Central memory CD4-positive, alpha-beta T cell (primary cell): ENCODE results near the gene CXXC4.
A peak's percentile ranks its signal among the peaks of the same experiment; 100 is the strongest.

ENCODE experiments used
- DNase-seq: peaks from one replicate; pipeline ENCODE4 v3.0.0; 2022
- total RNA-seq, 3 experiments: gene quantifications; one replicate each; lab custom pipeline; 2026; lab: John Stamatoyannopoulos, UW

Gene CXXC4
- 0 to 0.38 (median 0) reads per million in 3 experiments for total RNA-seq

DNA sequence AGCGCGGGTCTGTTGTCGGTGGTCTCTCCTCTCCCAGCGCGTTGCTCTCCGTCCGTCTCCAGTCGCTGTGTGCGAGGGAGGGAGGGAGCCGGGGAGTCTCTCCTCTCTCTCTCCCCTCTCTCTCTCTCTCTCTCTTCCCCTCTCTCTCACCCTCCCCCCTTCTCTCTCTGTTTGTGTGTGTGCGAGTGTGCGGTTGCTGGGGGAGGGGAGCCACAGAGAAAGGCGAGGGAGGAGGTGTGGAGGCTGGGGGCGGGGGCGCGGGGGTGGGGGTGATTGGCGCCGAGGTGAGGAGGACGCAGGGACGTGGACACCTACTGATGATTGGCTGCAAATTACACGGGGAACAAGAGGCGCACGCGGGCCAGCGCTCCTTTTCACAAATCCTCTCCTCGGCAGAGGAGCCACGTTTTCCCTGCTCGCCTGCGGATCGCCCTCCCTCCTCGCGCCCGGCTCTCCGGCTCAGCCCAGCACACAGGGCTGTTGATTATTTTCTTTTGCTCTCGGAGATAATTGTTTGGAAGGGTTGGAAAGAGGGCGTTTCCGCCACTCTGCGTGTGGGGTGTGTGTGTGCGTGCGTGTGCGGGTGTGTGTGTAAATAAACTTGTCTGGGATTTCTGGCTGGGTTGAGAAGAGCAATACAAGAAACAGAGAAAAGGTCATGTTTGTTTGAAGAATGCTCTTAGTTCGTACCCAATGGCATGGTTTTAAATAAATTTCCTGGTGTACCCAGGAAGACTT lies at the start of gene CXXC4:
Gene CXXC4, minus strand, starts transcription at position 73 of the 738 bp plus-strand sequence. CDS start 3,092 bp downstream, outside the sequence.
- peak; percentile 25 for DNase-seq

DNA sequence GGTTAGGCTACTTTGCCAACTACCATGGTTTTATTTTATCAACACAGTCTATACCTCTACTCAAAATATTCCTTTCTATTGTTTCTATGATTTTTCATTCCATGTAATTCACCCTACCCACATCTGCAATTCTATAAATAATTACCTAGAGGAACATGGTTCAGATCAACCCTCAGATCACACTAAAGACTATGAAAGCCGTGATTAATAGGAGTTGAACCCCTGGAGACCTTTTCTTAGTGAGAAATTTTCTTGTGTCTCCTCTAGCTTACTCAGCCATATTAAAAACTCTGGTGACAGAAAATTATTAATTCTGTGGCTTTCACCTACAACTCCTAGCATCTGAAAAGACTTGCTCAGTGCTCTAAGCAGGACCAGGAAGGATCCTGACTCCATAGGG lies 38.5 kb upstream of the CXXC4 start:
- DNase-seq: no peak

GRCh38 chr4:104532677-104533076 lies 38.0 kb upstream of the CXXC4 start:
- no peak for DNase-seq

DNA sequence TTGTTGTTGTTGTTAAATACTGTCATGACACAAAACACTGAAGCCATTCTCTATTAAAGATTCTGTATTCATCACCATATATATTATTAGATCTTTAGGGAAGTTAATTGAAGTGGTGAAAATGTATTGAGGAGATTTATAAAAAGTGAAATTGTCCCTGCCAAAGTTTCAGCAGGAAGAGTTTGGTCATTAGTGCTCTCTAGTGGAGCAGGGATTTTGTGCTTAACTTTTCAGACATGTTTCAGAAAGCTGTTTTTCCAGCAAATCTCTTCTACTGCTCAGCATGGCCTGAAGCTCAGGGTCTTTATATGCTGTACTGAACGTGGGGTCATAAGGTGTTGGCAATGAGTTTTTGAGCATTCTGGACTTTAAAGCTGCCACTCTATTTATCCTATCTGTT lies 36.7 kb upstream of the CXXC4 start:
- no peak for DNase-seq

DNA sequence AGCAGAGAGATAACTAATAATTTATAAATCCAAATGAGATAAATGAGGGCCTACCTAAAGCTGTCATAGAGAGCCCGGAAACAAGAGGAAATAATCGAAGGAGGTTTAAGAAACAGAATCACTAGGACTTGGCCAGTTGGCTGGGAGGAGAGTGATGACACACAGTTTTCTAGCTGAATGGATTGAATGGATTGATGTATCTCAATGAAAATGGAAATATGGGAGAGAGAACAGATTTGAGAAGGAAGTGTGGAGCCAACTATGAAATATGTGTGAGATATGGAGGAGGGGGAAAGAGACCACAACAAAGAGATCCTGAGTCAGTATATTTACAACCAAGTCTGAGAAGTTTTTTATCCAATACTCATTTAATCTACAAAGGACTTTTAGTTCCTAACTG lies 35.7 kb upstream of the CXXC4 start:
- no peak for DNase-seq

DNA sequence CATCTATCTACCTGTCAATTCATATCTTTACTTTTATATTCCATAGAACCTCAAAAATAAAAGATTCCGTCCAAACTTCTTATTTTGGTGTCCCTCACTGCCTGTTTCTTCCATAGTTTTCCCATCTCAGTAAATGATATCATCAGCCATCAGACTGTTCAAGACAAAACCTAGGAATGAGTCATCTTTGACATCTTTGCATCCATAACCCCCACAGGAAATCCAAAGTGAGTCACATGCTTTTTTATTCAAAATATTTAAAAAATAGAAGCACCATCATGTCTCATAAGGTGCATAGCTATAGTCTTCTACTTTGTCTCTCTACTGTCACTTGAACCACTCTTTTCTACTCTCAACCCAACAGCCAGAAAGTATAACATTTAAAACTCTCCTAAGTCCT lies 29.9 kb upstream of the CXXC4 start:
- DNase-seq: no peak

- DNase-seq: no peak
These were observed 29.3 kb upstream of the CXXC4 start for GRCh38 chr4:104524026-104524425.

DNA sequence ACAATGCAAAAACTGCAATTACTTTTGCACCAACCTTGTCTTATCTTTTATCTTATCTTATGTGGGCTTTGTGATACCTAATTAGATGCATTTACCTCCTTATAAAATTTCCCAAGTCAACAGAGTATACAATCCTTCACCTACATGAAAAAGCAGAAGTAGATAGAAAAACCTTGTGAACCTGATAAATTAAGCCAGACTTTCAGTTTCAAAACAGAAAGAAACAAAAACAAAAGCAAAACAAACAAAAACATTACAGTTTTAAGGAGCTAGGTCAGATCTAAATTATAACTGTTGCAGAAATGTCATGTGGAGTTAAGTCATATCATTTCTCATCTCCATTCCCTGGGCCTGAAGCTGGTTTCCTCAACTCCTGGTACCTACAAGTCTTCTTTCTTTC lies 24.9 kb upstream of the CXXC4 start:
- DNase-seq: no peak

- DNase-seq: no peak
These were observed 22.2 kb upstream of the CXXC4 start for GRCh38 chr4:104516884-104517283.

- no peak for DNase-seq
These were observed 13.5 kb upstream of the CXXC4 start for GRCh38 chr4:104508224-104508623.

DNA sequence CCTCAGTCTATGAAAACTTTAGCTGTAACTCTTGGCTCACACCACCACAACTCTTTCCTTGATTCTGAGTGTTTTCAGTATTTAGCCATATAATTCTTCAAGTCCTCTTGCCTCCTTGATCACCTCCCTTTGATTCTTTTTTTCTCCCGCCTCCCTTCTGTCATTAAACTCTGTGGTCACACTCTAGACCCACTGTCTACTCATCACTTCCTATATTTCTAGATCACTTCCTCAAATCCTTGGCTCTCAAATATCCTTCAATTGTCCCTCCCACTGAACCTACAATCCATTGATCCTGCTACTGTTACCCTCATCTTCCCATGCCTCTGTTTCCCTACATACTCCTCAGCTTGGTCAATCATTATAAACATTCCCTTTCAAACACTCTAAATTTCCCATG lies 12.4 kb upstream of the CXXC4 start:
- no peak for DNase-seq

DNA sequence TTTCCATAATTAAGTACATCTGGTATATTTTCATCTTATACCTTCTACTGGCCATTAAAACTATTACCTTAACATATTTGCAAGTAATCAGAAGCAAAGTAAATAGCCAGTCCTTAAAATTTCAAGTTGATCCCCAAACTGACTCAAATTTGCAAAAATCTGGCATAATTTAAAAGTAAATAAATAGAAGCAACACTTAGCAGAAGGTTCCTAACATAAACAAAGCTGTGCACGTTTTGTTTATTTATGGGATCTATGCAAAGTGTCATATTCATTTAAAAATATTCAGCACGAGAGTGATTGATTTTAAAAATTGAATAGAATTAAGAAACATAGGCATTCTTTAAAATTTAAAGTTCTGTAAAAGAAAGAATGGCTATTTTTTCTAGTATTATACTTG lies 9.8 kb upstream of the CXXC4 start:
- DNase-seq: no peak

DNA sequence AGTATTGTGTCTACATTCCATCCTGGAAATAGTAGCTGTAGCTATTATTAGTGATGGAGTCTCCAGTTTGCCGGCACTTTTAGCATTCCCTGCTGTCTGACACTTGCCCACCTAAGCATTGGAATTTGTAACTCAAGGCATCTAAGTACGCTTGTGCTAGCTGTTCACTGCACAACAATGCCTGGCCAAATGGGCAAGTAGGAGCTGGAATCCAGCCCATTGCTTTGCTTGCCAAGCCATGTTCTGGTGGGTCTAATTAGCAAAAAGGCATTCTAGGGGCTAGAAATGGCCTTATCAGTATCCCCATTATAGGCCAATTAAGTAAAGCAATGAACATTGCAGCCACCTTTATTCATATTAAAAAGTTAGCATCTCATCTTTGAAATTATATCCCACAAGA lies 7.8 kb upstream of the CXXC4 start:
- DNase-seq: no peak

GRCh38 chr4:104501290-104501689 lies 6.6 kb upstream of the CXXC4 start:
- DNase-seq: no peak

GRCh38 chr4:104500442-104500841 lies 5.7 kb upstream of the CXXC4 start:
- no peak for DNase-seq

DNA sequence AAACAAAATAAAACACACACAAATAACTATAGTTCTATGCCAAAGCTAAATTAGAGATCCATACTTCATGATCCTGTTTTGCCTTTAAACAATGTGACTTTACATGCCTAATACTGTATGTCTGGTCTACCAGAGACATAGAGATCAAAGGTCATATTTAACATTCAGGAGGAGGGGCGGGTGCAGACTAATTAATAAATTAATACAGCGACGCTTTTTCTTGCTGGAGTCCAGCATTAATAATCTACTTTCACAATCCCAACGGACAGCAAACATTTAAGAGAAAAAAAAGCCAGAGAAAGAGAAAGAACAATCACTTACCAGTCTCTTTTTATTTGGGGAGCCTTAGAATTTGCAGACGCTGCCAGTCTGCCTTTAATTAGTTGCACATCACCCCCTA lies 509 bp downstream of the CXXC4 start:
- DNase-seq: no peak

GRCh38 chr4:104493081-104493831 lies 1.4 kb downstream of the CXXC4 start:
- DNase-seq: no peak

GRCh38 chr4:104492183-104492771 lies 2.4 kb downstream of the CXXC4 start:
- DNase-seq: no peak

DNA sequence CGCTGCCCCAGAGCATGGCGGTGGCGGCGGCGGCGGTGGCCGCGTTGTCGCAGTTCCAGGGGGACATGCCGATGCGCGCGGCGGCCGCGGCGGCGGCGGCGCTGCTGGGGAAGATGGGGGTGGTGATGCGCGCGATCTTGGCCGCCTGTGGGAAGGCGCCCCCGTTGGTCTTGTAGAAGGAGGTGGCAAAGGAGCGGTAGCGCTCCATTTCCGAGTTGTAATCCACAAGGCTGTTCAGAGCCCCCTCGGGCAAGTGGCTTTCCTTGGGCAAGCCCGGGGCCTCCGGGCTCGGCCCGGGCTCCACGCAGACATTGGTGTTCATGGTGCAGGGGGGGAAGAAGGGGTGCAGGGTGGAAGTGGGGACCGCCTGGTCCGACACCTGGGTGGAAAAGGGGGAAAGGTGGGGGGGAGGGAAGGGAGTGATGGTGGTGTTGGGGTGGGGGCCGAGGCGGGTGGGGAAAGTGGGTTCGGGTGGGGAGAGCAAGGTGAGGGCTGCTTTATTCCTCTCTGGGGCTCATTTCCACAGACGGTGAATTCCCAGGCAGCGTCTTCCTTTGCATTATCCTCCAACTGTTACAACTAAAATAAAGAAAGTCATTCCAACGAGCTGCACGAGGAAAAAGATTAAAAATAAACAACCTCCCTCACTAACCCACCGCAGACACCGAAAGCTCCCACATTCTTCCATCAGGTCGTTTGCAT lies 3.1 kb downstream of the CXXC4 start:
- peak; percentile 40 for DNase-seq

DNA sequence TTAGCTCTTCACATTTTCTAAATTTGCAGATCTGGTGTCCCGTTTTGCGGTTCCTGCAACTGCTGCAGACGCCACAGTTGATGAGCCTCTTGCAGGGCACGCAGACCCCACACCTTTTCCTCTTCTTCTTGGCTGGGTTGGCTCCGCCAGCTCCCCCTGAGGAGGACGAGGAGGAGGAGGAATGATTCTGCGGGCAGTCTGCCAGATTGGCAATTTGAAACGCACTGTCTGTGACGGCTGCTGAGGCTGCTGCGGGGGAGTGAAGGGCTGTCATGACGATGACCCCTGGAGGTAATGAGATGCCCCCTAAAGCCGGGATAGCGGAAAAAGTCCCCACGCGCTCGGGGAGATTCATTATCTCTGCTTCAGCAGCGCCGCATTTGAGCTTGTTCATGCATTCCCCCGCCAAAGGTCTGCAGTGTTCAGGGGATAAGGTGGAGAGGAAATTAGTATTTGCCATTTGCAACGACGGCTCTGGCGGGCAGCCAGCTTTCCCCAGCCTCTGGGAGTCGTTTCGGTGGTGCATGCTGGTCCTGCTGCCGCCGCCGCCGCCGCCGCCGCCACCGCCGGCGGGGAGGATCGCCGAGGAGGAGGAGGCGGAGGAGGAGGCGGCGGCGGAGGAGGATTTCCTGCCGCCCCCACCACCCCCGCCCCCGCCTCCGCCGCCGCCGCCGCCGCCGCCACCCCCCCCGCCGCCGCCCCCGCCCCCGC lies 3.8 kb downstream of the CXXC4 start:
- DNase-seq: peak; percentile 40

DNA sequence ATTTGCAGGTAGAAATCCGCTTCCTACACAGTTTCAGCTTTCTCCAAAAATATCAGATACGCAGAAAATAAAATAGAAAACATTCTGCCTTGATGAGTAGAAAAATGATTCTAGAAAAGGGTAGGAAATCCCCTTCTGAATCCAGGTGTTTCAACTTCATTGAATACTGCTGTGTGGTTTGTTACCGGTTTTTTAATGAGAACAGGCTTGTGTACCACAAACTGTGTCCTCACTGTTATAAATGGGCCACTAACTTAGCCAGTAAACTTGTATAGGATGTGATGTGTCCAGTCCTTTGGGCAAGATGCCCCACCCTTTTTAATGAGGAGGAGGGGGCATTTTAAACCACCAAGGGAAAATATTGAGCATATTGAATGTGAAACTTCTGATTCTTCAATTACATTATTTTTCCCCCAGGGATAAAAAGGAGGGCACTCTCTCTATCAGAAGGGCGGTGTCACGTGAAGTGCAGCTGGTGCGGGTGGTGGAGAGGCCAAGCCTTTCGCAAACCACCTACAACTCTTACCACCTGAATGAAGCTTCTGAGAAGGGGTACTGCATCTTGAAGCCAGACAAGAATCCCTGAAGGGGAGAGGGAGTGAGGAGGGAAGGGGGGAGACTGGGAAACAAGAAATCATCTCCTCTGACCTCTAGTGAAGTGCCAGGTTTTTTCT lies 4.5 kb downstream of the CXXC4 start:
- peak; percentile 1 for DNase-seq

DNA sequence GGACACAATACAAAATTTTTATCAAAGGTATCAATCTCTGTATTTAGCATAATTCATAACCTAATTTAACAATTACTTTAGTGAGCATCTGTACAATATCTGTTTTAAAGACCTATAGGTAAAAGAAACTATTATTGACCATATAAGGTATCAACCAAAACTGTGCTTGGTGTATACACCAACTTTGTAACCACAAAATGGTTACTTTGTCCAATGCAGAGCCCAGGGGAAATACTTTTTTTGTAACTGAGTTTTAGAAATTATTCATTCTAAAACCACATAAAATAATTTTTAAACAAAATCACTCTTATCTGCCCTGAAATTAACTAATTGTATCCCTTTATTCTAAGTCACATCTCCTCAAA lies 5.0 kb downstream of the CXXC4 start:
- no peak for DNase-seq
